CD4-positive, alpha-beta T cell treated with Interleukin-2 at 100 ng/mL for 4 hours (primary cell): ENCODE measurements around the gene IGSF9B.

Experiments
- DNase-seq: peaks from one replicate; pipeline ENCODE4 v3.0.0-alpha.2; 2020; ENCODE audit warnings: low spot score

IGSF9B gene

GRCh38 chr11:133901316-133901715, 55.5 kb downstream of the IGSF9B start:
- DNase-seq: no peak

- no peak for DNase-seq
Observed at GRCh38 chr11:133900176-133901105, 56.3 kb downstream of the IGSF9B start.

- no peak for DNase-seq
Observed at GRCh38 chr11:133898770-133899115, 58.0 kb downstream of the IGSF9B start.

- no peak for DNase-seq
Observed at GRCh38 chr11:133898031-133898769, 58.6 kb downstream of the IGSF9B start.

GRCh38 chr11:133897331-133897650, 59.5 kb downstream of the IGSF9B start:
- DNase-seq: no peak

GRCh38 chr11:133896642-133897330, 60.0 kb downstream of the IGSF9B start:
- DNase-seq: no peak

GRCh38 chr11:133896028-133896427, 60.7 kb downstream of the IGSF9B start:
- no peak for DNase-seq

GRCh38 chr11:133895551-133895950, 61.2 kb downstream of the IGSF9B start:
- DNase-seq: no peak

GRCh38 chr11:133895061-133895479, 61.7 kb downstream of the IGSF9B start:
- no peak for DNase-seq

- no peak for DNase-seq
Observed at GRCh38 chr11:133893381-133893780, 63.4 kb downstream of the IGSF9B start.

- DNase-seq: no peak
Observed at GRCh38 chr11:133892584-133893380, 64.0 kb downstream of the IGSF9B start.

GRCh38 chr11:133892126-133892525, 64.6 kb downstream of the IGSF9B start:
- DNase-seq: no peak

GRCh38 chr11:133889893-133890292, 66.9 kb downstream of the IGSF9B start:
- no peak for DNase-seq

GRCh38 chr11:133889188-133889587, 67.6 kb downstream of the IGSF9B start:
- no peak for DNase-seq

- no peak for DNase-seq
Observed at GRCh38 chr11:133887692-133888332, 69.0 kb downstream of the IGSF9B start.

- no peak for DNase-seq
Observed at GRCh38 chr11:133886029-133886428, 70.7 kb downstream of the IGSF9B start.

- DNase-seq: no peak
Observed at GRCh38 chr11:133872160-133872559, 84.6 kb downstream of the IGSF9B start.

- DNase-seq: no peak
Observed at GRCh38 chr11:133867456-133867855, 89.3 kb downstream of the IGSF9B start.

- no peak for DNase-seq
Observed at GRCh38 chr11:133865466-133865865, 91.3 kb downstream of the IGSF9B start.

- DNase-seq: no peak
Observed at GRCh38 chr11:133864756-133865155, 92.0 kb downstream of the IGSF9B start.

GRCh38 chr11:133860151-133860550, 96.6 kb downstream of the IGSF9B start:
- DNase-seq: no peak
